ENCODE results near the gene BBS10.
A peak's percentile ranks its signal among the peaks of the same experiment; 100 is the strongest.

- TF ChIP-seq NRF1 (IDR thresholded peaks at IDR 0.05; ENCODE audit: low read depth, low read length) (no peak), RFX5 (IDR thresholded peaks at IDR 0.05; ENCODE audit: borderline replicate concordance, low read depth, low read length) (no peak), RAD21 (IDR thresholded peaks at IDR 0.05 in 1 of 2, conservative IDR thresholded peaks at IDR 0.05 in 1 of 2; ENCODE audit: low read depth in 2 of 2, low read length in 2 of 2) (peak; percentile 44 to 53), CTCF (IDR thresholded peaks at IDR 0.05; ENCODE audit: control extremely low read depth in 1 of 3, insufficient read depth in 1 of 3, low read depth in 1 of 3, low read length in 3 of 3) (peak; percentile 30 to 52 (median 51); a peak in 3 of 4 replicates), MAX (IDR thresholded peaks at IDR 0.05) (peak; percentile 79), JUND (IDR thresholded peaks at IDR 0.05; ENCODE audit: low read length) (no peak), RXRA (IDR thresholded peaks at IDR 0.05; ENCODE audit: insufficient read depth, low read depth, low read length) (no peak), EZH2 (IDR thresholded peaks at IDR 0.05; ENCODE audit: low read depth, low read length, severe bottlenecking) (no peak), USF2 (IDR thresholded peaks at IDR 0.05; ENCODE audit: low read length) (no peak), ATF2 (IDR thresholded peaks at IDR 0.05; ENCODE audit: low read length) (no peak), BRCA1 (IDR thresholded peaks at IDR 0.05; ENCODE audit: low read depth, low read length) (no peak), CEBPB (IDR thresholded peaks at IDR 0.05; ENCODE audit: low read depth, low read length) (no peak), YY1 (IDR thresholded peaks at IDR 0.05; ENCODE audit: low read depth, low read length) (peak; percentile 79), CREB1 (IDR thresholded peaks at IDR 0.05) (0 out of 2 replicates have a peak, but pooled peaks have one; percentile 41)
Measured at GRCh38 chr12:76348079-76348901, at the start of gene BBS10.

Measured in H1 (cell line).